Peyer's patch (tissue), 4 donors: ENCODE measurements around the gene NME7.

Experiments
- CTCF ChIP-seq, 6 experiments: fragments of 450-650 bp in 4 of 6; fragments of 200-600 bp in 2 of 6; sonication (generic) in 1 of 6; IDR thresholded peaks; one replicate each; pipeline ENCODE4 v1.5.1; 2017 to 2019; ENCODE audit warnings: antibody characterized with exemption in 6 of 6, mild to moderate bottlenecking in 3 of 6, moderate library complexity in 1 of 6
- POLR2A ChIP-seq, 2 donors: fragments of 450-650 bp; IDR thresholded peaks; one replicate each; pipeline ENCODE4 v1.5.1; 2017; ENCODE audit warnings: antibody characterized with exemption in 2 of 2, mild to moderate bottlenecking in 2 of 2, moderate library complexity in 2 of 2

GRCh38 chr1:169260478-169261151, 107.0 kb downstream of the NME7 start:
- TF ChIP-seq CTCF (IDR thresholded peaks at IDR 0.05), result no peak
- TF ChIP-seq POLR2A (IDR thresholded peaks at IDR 0.05), result no peak
